Measurements from ENCODE around the gene ARHGAP9.
A peak's percentile ranks its signal among the peaks of the same experiment; 100 is the strongest.
"Not testable (repeated sequence)": the region's sequence is repeated elsewhere in the genome, so short reads cannot be mapped to it uniquely, and the experiment has no call there.

Gene ARHGAP9

DNA sequence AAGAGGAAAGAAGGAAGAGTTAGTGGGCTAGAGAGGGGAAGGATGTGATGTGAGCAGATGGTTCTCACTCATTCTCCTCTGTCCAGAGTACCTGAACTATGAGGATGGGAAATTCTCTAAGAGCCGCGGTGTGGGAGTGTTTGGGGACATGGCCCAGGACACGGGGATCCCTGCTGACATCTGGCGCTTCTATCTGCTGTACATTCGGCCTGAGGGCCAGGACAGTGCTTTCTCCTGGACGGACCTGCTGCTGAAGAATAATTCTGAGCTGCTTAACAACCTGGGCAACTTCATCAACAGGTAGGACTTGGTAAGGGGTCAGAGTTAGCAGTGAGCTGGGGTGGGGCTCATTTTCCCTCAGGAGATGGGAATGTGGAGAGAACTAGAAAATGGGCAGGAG, 33.0 kb upstream of the ARHGAP9 start:
- H3K27me3 Mint-ChIP-seq (ENCODE audit: low read depth), result no peaks in the 10 kb centered on the region
- no peak overlapping the region for H3K4me3 Mint-ChIP-seq
- H3K36me3 Mint-ChIP-seq (ENCODE audit: low read depth), result peaks cover 59% of the 10 kb centered on the region
- H3K9me3 Mint-ChIP-seq, result no peaks in the 10 kb centered on the region
- DNase-seq (ENCODE audit: low spot score), result no peak
- peaks cover 3% of the 10 kb centered on the region for H3K4me1 Mint-ChIP-seq (ENCODE audit: low read depth)
- H3K27ac Mint-ChIP-seq, result no peak overlapping the region

DNA sequence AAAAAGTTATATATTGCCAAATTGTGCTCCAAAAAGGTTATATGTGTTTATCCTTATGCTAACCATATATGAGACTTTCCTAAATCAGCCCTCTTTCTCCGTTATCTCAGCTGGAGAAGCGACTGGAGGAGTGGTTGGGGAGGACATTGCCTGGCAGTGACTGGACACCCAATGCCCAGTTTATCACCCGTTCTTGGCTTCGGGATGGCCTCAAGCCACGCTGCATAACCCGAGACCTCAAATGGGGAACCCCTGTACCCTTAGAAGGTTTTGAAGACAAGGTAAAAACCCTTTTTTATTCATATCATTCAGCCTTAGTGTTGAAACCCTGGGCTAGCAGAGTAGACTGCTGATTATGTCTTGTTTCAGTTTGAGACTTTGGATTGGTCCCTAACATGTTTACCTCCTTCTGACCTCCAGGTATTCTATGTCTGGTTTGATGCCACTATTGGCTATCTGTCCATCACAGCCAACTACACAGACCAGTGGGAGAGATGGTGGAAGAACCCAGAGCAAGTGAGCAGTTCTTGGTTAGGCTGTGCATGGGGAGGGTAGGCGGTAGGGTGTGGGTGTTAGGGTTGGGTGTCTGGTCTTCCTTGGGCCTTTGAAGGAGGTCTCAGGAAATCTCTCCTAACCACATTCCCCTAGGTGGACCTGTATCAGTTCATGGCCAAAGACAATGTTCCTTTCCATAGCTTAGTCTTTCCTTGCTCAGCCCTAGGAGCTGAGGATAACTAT, 32.1 kb upstream of the ARHGAP9 start:
- Mint-ChIP-seq H3K9me3 (no peaks in the 10 kb centered on the region), H3K4me3 (no peak overlapping the region), H3K4me1 (ENCODE audit: low read depth) (no peaks in the 10 kb centered on the region), H3K36me3 (ENCODE audit: low read depth) (peaks cover 50% of the 10 kb centered on the region), H3K27me3 (ENCODE audit: low read depth) (no peaks in the 10 kb centered on the region), H3K27ac (no peak overlapping the region)
- DNase-seq (ENCODE audit: low spot score), result no peak

DNA sequence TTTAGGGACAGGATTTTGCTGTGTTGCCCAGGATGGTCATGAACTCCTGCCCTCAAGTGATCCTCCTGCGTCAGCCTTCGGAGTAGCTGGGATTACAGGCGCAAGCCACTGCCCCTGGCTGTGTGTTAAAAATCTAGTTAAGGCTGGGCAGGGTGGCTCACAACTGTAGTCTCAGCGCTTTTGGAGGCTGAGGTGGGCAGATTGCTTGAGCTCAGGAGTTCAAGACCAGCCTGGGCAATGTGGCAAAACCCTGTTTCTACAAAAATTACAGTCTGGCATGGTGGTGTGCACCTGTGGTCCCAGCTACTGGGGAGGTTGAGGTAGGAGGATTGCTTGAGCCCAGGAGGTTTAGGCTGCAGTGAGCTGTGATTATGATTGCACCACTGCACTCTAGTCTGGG, 31.5 kb upstream of the ARHGAP9 start:
- no peaks in the 10 kb centered on the region for H3K27me3 Mint-ChIP-seq (ENCODE audit: low read depth)
- no peak overlapping the region for H3K4me3 Mint-ChIP-seq
- H3K36me3 Mint-ChIP-seq (ENCODE audit: low read depth), result peaks cover 46% of the 10 kb centered on the region
- no peaks in the 10 kb centered on the region for H3K4me1 Mint-ChIP-seq (ENCODE audit: low read depth)
- H3K27ac Mint-ChIP-seq, result no peak overlapping the region
- DNase-seq (ENCODE audit: low spot score), result no peak
- no peaks in the 10 kb centered on the region for H3K9me3 Mint-ChIP-seq

DNA sequence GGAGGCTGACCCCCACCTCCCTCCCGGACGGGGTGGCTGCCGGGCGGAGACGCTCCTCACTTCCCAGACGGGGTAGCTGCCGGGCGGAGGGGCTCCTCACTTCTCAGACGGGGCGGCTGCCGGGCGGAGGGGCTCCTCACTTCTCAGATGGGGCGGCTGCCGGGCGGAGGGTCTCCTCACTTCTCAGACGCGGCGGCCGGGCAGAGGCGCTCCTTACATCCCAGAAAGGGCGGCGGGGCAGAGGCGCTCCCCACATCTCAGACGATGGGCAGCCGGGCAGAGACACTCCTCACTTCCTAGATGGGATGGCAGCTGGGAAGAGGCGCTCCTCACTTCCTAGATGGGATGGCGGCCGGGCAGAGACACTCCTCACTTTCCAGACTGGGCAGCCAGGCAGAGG, 28.1 kb upstream of the ARHGAP9 start:
- H3K4me3 Mint-ChIP-seq; H3K27ac Mint-ChIP-seq; DNase-seq (ENCODE audit: low spot score); H3K9me3 Mint-ChIP-seq; H3K27me3 Mint-ChIP-seq (ENCODE audit: low read depth); H3K4me1 Mint-ChIP-seq (ENCODE audit: low read depth): not testable (repeated sequence)
- peaks cover 47% of the 10 kb centered on the region for H3K36me3 Mint-ChIP-seq (ENCODE audit: low read depth)

DNA sequence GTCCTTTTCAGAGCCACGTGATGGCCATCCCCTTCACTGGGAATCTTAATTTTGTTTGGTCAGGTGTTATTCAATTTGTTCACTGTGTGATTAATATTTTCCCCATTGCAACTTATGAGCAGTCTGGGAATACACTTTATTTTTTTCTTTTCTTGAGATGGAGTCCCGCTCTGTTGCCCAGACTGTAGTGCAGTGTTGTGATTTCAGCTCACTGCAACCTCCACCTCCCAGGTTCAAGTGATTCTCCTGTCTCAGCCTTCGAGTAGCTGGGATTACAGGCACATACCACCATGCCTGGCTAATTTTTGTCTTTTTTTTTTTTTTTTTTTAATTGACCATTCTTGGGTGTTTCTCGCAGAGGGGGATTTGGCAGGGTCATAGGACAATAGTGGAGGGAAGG, 26.9 kb upstream of the ARHGAP9 start:
- H3K27me3 Mint-ChIP-seq (ENCODE audit: low read depth); H3K9me3 Mint-ChIP-seq; H3K27ac Mint-ChIP-seq; DNase-seq (ENCODE audit: low spot score); H3K4me3 Mint-ChIP-seq; H3K4me1 Mint-ChIP-seq (ENCODE audit: low read depth): not testable (repeated sequence)
- H3K36me3 Mint-ChIP-seq (ENCODE audit: low read depth), result peaks cover 42% of the 10 kb centered on the region

DNA sequence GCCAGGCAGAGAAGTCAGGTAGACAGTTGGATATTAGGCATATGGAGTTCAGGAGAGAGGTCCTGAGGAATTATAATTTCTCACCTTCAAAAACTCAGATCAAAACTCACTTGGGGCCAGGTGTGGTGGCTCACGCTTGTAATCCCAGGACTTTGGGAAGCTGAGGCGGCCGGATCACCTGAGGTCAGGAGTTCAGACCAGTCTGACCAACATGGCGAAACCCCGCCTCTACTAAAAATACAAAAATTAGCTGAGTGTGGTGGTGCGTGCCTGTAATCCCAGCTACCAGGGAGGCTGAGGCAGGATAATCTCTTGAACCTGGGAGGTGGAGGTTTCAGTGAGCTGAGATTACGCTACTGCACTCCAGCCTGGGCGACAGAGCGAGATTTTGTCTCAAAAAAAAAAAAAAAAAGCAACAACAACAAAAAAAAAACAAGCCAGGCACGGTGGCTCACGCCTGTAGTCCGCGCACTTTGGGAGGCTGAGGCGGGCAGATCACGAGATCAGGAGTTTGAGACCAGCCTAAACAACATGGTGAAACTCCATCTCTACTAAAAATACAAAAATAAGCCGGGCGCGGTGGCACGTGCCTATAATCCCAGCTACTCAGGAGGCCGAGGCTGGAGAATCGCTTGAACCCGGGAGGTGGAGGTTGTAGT, 22.8 kb upstream of the ARHGAP9 start:
- H3K27me3 Mint-ChIP-seq (ENCODE audit: low read depth), result not testable (repeated sequence)

DNA sequence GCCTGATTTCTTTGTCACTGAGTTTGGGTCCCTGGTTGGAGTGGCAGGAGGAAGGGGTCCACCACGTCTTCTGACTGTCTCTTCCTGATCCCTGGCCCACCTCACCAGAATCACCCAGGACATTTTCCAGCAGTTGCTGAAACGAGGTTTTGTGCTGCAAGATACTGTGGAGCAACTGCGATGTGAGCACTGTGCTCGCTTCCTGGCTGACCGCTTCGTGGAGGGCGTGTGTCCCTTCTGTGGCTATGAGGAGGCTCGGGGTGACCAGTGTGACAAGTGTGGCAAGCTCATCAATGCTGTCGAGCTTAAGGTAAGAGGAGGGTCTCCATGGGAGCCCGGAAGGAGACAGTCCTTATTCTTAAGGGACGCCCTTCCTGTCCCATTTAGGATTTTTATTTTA, 20.5 kb upstream of the ARHGAP9 start:
- Mint-ChIP-seq H3K27me3 (ENCODE audit: low read depth) (no peaks in the 10 kb centered on the region), H3K9me3 (peaks cover 3% of the 10 kb centered on the region), H3K27ac (no peak overlapping the region), H3K4me1 (ENCODE audit: low read depth) (no peaks in the 10 kb centered on the region), H3K36me3 (ENCODE audit: low read depth) (peaks cover 72% of the 10 kb centered on the region), H3K4me3 (no peak overlapping the region)
- no peak for DNase-seq (ENCODE audit: low spot score)

More for the DNA sequence above, 22.8 kb upstream of the ARHGAP9 start:
- DNase-seq (ENCODE audit: low spot score); H3K9me3 Mint-ChIP-seq; H3K27ac Mint-ChIP-seq; H3K4me3 Mint-ChIP-seq; H3K4me1 Mint-ChIP-seq (ENCODE audit: low read depth): not testable (repeated sequence)
- peaks cover 67% of the 10 kb centered on the region for H3K36me3 Mint-ChIP-seq (ENCODE audit: low read depth)

DNA sequence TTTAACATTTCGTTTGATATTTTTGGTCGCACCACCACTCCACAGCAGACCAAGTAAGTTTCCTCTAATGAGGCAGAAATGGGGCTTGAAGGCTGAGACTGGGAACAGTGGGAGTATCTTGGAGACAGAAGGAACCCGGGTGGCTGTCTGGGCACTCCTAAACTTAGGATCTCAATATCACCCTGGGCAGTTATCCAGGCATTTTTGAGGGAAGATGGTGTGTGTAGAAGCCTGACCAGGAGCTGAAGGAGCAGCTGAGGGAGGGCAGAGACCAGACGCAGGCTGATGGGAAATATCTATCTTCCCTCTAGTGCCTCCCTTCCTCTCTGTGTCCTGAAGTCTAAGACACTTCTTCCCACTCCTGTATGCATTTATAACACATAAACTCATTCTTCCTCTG, 18.9 kb upstream of the ARHGAP9 start:
- no peak for DNase-seq (ENCODE audit: low spot score)
- Mint-ChIP-seq H3K27ac (no peak overlapping the region), H3K36me3 (ENCODE audit: low read depth) (peaks cover 64% of the 10 kb centered on the region)

DNA sequence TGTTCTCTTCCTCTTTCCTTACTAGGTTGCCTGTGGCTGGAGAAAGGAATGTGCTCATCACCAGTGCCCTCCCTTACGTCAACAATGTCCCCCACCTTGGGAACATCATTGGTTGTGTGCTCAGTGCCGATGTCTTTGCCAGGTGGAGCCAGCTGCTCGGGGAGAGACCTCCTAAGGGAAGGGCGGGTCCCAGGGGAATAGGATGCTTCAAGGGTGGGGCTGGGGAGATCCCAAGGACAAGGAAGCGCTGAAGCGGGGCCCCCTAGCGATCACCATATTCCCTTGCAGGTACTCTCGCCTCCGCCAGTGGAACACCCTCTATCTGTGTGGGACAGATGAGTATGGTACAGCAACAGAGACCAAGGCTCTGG, 18.5 kb upstream of the ARHGAP9 start:
- H3K4me1 Mint-ChIP-seq (ENCODE audit: low read depth), result no peaks in the 10 kb centered on the region
- H3K27me3 Mint-ChIP-seq (ENCODE audit: low read depth), result no peaks in the 10 kb centered on the region
- no peak overlapping the region for H3K4me3 Mint-ChIP-seq
- peaks cover 3% of the 10 kb centered on the region for H3K9me3 Mint-ChIP-seq
- no peak for DNase-seq (ENCODE audit: low spot score)
- no peak overlapping the region for H3K27ac Mint-ChIP-seq
- peaks cover 61% of the 10 kb centered on the region for H3K36me3 Mint-ChIP-seq (ENCODE audit: low read depth)

More for the DNA sequence above, 18.9 kb upstream of the ARHGAP9 start:
- Mint-ChIP-seq H3K4me3 (no peak overlapping the region), H3K4me1 (ENCODE audit: low read depth) (no peaks in the 10 kb centered on the region), H3K9me3 (peaks cover 3% of the 10 kb centered on the region), H3K27me3 (ENCODE audit: low read depth) (no peaks in the 10 kb centered on the region)

DNA sequence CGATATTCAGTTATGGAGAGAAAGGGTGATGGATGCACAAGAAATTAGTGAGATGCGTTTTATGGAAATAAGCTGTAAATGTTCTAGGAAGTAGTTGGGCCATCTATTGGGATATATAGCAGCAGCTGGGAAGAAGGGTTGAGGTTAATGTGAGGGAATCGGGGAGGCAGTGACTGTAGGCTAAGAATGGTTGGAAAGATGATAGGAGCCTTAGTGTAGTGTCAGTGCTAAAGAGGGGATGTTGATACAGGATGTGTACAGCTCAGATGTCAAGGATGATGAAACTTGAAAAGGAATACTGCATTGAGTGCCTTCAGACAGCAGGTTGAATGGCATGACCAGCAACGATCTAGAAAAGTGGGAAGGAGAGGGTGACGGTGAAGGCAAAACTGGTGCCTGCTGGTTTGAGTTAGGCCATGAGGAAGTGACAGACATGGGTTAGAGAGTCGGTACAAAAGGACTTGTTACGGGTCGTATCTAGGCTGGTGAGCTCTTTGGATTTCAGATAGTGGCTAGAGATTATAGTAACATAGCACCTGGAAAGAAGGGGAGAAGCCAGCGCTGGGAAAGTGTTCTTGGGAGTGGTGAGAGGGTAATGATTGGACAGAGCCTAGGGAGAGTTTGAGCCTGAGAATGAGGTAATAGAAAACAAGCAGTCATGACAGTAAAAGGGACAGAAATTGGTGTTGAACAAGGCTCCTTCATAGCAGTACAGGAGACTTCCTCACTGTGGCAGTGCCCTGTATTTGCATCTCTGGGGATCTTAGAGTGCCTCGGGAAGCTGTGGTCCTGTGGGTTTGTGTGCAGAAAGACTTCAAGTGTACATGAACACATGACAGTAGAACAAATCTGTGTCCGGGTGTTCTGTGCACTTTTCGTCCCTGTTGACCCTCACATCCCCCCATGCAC, 17.8 kb upstream of the ARHGAP9 start:
- no peaks in the 10 kb centered on the region for H3K4me1 Mint-ChIP-seq (ENCODE audit: low read depth)
- DNase-seq (ENCODE audit: low spot score), result no peak
- H3K9me3 Mint-ChIP-seq, result peaks cover 3% of the 10 kb centered on the region
- H3K27ac Mint-ChIP-seq, result no peak overlapping the region
- no peaks in the 10 kb centered on the region for H3K27me3 Mint-ChIP-seq (ENCODE audit: low read depth)
- H3K36me3 Mint-ChIP-seq (ENCODE audit: low read depth), result peaks cover 63% of the 10 kb centered on the region
- no peak overlapping the region for H3K4me3 Mint-ChIP-seq

DNA sequence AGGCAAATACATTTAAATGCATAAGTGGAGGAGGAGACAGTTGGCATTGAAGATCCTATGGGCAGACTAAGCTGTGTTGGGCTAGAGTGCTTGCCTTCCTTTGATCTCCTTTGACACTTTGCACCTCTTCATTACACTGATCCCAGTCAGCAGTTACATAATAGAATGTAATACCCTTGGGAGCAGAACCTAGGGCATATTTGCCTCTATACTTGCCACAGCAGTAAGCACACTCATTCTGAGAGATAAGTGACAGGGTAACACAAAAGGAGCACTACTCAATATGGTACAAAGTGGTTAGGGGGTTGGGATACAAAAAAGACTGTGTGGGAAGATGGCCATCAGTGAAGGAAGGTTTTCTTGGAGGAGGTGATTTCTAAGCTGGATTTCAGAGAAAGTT, 17.2 kb upstream of the ARHGAP9 start:
- Mint-ChIP-seq H3K4me3 (no peak overlapping the region), H3K9me3 (peaks cover 3% of the 10 kb centered on the region), H3K27ac (no peak overlapping the region), H3K36me3 (ENCODE audit: low read depth) (peaks cover 60% of the 10 kb centered on the region), H3K4me1 (ENCODE audit: low read depth) (no peaks in the 10 kb centered on the region), H3K27me3 (ENCODE audit: low read depth) (no peaks in the 10 kb centered on the region)
- no peak for DNase-seq (ENCODE audit: low spot score)

DNA sequence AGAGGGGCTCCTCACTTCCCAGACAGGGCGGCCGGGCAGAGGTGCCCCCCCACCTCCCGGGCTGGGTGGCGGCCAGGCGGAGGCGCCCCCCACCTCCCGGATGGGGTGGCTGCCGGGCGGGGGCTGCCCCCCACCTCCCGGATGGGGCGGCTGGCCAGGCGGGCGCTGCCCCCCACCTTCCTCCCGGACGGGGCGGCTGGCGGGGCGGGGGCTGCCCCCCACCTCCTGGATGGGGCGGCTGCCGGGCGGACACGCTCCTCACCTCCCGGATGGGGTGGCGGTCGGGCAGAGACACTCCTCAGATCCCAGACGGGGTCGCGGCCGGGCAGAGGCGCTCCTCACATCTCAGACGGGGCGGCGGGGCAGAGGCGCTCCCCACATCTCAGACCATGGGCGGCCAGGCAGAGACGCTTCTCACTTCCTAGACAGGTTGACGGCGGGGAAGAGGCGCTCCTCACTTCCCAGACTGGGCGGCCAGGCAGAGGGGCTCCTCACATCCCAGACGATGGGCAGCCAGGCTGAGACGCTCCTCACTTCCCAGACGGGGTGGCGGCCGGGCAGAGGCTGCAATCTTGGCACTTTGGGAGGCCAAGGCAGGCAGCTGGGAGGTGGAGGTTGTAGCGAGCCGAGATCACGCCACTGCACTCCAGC, 15.5 kb upstream of the ARHGAP9 start:
- H3K4me1 Mint-ChIP-seq (ENCODE audit: low read depth); H3K9me3 Mint-ChIP-seq; H3K27ac Mint-ChIP-seq; H3K4me3 Mint-ChIP-seq; H3K27me3 Mint-ChIP-seq (ENCODE audit: low read depth); DNase-seq (ENCODE audit: low spot score): not testable (repeated sequence)
- H3K36me3 Mint-ChIP-seq (ENCODE audit: low read depth), result peaks cover 58% of the 10 kb centered on the region

DNA sequence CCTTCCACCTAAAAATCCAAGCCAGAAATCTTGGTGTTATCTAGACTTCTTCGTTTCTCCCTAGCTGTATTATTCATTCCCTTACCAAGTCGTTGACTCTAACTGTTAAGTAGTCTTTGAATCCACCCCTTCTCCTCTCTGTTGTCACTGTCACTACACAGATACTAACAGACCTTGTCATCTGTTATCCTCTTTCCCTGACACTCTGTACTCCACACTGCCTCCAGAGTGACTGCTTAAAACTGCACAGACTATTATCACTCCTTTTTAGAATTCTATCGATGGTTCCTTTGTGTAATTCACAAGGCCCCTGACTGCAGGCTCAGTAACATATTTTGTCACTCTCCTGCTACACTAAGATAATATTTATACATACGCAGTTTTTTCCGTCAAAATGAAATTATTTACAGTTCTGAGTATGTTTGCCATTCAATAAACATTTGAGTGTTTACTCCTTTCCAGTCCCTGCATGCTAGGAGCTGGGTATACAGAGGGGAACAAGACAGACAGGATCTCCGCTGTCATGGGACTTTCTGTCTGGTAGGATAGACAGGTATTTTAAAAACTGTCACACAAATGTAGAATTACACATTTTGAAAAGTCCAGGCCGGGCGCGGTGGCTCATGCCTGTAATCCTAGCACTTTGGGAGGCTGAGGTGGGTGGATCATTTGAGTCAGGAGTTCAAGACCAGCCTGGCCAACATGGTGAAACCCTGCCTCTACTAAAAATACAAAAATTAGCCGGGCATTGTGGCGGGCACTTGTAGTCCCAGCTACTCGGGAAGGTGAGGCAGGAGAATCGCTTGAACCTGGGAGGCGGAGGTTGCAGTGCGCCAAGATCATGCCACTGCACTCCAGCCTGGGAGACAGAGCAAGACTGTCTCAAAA, 12.0 kb upstream of the ARHGAP9 start:
- no peak for DNase-seq (ENCODE audit: low spot score)
- Mint-ChIP-seq H3K4me3 (peak overlapping the region; percentile 0), H3K27me3 (ENCODE audit: low read depth) (no peaks in the 10 kb centered on the region), H3K36me3 (ENCODE audit: low read depth) (peaks cover 49% of the 10 kb centered on the region), H3K27ac (peak overlapping the region; percentile 70), H3K9me3 (no peaks in the 10 kb centered on the region), H3K4me1 (ENCODE audit: low read depth) (peaks cover 21% of the 10 kb centered on the region)
